ENCODE data around the gene INPP5A.

DNA sequence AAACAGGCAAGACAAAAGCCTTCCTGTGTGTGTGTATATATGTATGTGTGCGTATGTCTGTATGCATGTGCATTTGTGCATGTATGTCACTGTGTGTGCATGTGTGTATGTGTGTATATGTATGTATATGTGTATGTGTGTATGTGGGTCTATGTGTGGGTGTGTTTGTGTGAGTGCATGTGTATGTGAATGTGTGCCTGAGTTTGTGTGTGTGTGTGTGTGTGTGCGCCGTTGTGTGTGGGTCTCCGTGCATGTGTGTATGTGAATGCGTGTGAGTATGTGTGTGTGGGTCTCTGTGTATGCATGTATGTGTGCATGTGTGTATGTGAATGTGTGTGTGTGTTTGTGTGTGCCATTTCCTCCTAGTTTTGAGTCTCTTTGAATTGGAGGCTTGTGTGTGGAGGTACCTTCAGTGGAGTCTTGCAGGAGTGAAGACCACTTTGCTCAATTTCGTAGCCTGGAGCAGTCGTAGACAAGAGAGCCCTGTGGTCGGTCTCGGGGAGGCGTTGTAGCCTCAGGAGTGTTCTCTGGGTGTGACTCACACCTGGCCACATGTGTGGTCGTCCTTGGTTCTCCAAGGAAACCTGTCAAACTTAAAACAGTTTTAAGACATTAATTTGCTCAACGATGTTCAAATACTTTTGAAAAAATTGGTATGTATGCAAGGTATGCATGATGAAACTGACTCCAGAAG is 28.1 kb downstream of the INPP5A start:
- TF ChIP-seq EP300 (IDR thresholded peaks at IDR 0.05; ENCODE audit: borderline replicate concordance) (no peak), TAF1 (IDR thresholded peaks at IDR 0.05; ENCODE audit: low read depth) (no peak), YY1 (IDR thresholded peaks at IDR 0.05; ENCODE audit: low read depth) (no peak), CEBPB (IDR thresholded peaks at IDR 0.05) (no peak), NFIC (IDR thresholded peaks at IDR 0.05) (no peak)
- TF ChIP-seq, protein P1, sequence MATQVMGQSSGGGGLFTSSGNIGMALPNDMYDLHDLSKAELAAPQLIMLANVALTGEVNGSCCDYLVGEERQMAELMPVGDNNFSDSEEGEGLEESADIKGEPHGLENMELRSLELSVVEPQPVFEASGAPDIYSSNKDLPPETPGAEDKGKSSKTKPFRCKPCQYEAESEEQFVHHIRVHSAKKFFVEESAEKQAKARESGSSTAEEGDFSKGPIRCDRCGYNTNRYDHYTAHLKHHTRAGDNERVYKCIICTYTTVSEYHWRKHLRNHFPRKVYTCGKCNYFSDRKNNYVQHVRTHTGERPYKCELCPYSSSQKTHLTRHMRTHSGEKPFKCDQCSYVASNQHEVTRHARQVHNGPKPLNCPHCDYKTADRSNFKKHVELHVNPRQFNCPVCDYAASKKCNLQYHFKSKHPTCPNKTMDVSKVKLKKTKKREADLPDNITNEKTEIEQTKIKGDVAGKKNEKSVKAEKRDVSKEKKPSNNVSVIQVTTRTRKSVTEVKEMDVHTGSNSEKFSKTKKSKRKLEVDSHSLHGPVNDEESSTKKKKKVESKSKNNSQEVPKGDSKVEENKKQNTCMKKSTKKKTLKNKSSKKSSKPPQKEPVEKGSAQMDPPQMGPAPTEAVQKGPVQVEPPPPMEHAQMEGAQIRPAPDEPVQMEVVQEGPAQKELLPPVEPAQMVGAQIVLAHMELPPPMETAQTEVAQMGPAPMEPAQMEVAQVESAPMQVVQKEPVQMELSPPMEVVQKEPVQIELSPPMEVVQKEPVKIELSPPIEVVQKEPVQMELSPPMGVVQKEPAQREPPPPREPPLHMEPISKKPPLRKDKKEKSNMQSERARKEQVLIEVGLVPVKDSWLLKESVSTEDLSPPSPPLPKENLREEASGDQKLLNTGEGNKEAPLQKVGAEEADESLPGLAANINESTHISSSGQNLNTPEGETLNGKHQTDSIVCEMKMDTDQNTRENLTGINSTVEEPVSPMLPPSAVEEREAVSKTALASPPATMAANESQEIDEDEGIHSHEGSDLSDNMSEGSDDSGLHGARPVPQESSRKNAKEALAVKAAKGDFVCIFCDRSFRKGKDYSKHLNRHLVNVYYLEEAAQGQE (IDR thresholded peaks at IDR 0.05; ENCODE audit: low read depth): no peak
